Mesodermal cell (in vitro differentiated cells): ENCODE data around the gene AP1S1.
"Not testable (repeated sequence)": the region's sequence is repeated elsewhere in the genome, so short reads cannot be mapped to it uniquely, and the experiment has no call there.

Source experiments
- H3K27ac ChIP-seq: 2 replicates; pipeline ENCODE4 v1.7.0; 2013; ENCODE audit warnings: mild to moderate bottlenecking, low read depth, low read length, moderate library complexity; ENCODE audit not compliant: severe bottlenecking
- H3K36me3 ChIP-seq: 2 replicates; pipeline ENCODE4 v1.7.1; 2013; ENCODE audit warnings: mild to moderate bottlenecking, low read length, moderate library complexity; ENCODE audit not compliant: control insufficient read depth, insufficient read depth
- H3K4me1 ChIP-seq: one replicate; pipeline ENCODE4 v1.7.1; 2013; ENCODE audit warnings: mild to moderate bottlenecking, low read length; ENCODE audit not compliant: insufficient read depth, control insufficient read depth, poor library complexity, severe bottlenecking
- H3K4me3 ChIP-seq: 2 replicates; pipeline ENCODE4 v1.7.0; 2013; ENCODE audit warnings: low read length, control low read depth, mild to moderate bottlenecking; ENCODE audit not compliant: insufficient read depth, poor library complexity, severe bottlenecking; ENCODE audit errors: extremely low read depth
- H3K9me3 ChIP-seq: 2 replicates; pipeline ENCODE4 v1.7.1; 2013; ENCODE audit warnings: mild to moderate bottlenecking, low read length, moderate library complexity; ENCODE audit not compliant: control insufficient read depth
- WGBS, 2 experiments: methylation state at CpG; one replicate each; pipeline ENCODE4 v1.1.5; 2013; ENCODE audit warnings: missing lambda C conversion rate in 2 of 2; ENCODE audit not compliant: insufficient coverage in 2 of 2; 5-methylcytosine and 5-hydroxymethylcytosine counted together

Gene AP1S1

DNA sequence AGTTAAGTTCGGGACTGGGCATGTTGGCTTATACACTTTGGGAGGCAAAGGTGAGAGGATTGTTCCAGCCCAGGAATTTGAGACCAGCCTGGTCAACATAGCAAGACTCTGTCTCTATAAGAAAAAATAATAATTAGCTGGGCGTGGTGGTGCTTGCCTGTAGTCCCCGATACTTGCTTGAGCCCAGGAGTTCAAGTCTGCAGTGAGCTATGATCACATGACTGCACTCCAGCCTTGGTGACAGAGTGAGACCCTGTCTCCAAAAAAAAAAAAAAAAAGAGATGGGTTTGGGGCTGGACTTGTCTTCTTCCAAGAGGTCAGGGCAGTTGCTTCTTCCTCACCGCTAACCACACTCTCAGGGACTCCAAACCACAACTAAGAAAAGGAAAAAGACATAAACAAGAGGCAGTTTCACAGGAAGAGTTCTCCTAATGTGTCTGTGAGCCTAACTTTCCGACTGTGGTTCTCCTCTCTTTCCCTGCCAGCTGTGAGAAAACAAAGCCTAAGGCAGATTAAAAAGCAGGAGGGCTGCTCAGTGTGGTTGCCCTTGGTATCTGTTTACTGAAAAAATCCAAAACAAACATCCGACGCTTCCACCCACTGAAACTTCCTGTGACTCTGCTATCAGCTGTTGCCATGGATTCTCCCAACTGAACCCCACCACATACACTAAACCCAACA lies 29.8 kb upstream of the AP1S1 start:
- H3K27ac ChIP-seq = peak overlapping the region; percentile 96
- WGBS, 2 experiments = 70 to 71% methylated on average over 5 of the region's 7 CpGs
- H3K9me3 ChIP-seq = no peaks in the 10 kb centered on the region
- H3K36me3 ChIP-seq = peaks cover 16% of the 10 kb centered on the region
- H3K4me3 ChIP-seq = no peak overlapping the region
- peaks cover 66% of the 10 kb centered on the region for H3K4me1 ChIP-seq

DNA sequence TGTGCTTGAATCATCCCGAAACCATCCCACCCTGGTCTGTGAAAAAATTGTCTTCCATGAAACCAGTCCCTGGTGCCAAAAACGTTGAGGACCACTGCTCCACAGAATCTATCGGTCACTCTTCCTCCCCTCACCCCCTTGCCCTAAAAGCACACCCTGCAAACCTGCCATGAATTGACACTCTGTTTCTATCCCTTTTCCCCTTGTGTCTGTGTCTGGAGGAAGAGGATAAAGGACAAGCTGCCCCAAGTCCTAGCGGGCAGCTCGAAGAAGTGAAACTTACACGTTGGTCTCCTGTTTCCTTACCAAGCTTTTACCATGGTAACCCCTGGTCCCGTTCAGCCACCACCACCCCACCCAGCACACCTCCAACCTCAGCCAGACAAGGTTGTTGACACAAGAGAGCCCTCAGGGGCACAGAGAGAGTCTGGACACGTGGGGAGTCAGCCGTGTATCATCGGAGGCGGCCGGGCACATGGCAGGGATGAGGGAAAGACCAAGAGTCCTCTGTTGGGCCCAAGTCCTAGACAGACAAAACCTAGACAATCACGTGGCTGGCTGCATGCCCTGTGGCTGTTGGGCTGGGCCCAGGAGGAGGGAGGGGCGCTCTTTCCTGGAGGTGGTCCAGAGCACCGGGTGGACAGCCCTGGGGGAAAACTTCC lies 28.2 kb upstream of the AP1S1 start:
- Histone ChIP-seq H3K4me3 (no peak overlapping the region), H3K4me1 (peaks cover 51% of the 10 kb centered on the region)

DNA sequence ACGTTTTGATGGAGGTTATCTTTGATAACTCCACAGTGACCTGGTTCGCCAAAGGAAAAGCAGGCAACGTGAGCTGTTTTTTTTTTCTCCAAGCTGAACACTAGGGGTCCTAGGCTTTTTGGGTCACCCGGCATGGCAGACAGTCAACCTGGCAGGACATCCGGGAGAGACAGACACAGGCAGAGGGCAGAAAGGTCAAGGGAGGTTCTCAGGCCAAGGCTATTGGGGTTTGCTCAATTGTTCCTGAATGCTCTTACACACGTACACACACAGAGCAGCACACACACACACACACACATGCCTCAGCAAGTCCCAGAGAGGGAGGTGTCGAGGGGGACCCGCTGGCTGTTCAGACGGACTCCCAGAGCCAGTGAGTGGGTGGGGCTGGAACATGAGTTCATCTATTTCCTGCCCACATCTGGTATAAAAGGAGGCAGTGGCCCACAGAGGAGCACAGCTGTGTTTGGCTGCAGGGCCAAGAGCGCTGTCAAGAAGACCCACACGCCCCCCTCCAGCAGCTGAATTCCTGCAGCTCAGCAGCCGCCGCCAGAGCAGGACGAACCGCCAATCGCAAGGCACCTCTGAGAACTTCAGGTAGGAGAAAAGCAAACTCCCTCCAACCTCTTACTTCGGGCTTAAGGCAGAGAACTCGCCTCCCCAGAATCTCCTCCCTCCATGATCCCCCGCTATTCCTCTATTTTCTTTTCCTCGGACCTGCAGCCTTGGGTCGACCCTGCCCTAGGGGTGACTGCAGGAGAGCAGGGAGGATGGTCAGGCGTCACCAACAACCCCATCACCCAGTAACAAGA lies 27.4 kb upstream of the AP1S1 start, which contains the start of gene SERPINE1:
TSS of gene SERPINE1 (plus strand) at position 454 of the 809 bp plus-strand sequence. CDS start 1,290 bp downstream, outside the sequence.
- H3K4me3 ChIP-seq = peak within 1 kb of the TSS; percentile 52
- H3K4me1 ChIP-seq = peaks cover 45% of the 10 kb centered on the region
- WGBS, 2 experiments = 14 to 18% methylated on average over 12 to 14 of the region's 22 CpGs
- peak within 1 kb of the TSS; percentile 79 for H3K27ac ChIP-seq
- no peaks in the 10 kb centered on the region for H3K9me3 ChIP-seq
- H3K36me3 ChIP-seq = peaks cover 39% of the 10 kb centered on the region

More for the DNA sequence above, 28.2 kb upstream of the AP1S1 start:
- Histone ChIP-seq H3K27ac (peak overlapping the region; percentile 79), H3K36me3 (peaks cover 32% of the 10 kb centered on the region), H3K9me3 (no peaks in the 10 kb centered on the region)
- 81 to 86% methylated on average over 5 to 14 of the region's 15 CpGs for WGBS, 2 experiments

DNA sequence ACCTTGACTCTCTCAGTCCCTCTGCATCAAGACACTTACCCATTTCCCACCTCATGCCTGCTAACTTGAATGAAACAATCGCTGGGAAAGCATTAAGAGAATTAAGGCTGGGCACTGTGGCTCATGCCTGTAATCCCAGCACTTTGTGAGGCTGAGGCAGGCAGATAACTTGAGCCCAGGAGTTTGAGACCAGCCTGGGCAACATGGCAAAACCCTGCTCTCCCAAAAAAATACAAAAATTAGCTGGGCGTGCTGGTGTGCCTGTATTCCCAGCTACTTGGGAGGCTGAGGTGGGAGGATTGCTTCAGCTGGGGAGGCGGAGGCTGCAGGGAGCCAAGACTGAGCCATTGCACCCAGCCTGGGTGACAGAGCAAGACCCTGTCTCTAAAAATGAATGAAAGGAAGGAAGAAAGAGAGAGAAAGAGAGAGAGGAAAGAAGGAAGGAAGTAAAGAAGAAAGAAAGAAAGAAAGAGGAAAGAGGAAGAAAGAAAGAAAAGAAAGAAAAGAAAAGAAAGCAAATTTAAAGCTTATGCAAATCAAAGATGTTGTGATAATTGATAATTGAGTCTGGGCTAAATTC lies 26.7 kb upstream of the AP1S1 start:
- 66 to 75% methylated on average over 2 of the region's 3 CpGs for WGBS, 2 experiments
- Histone ChIP-seq H3K4me1 (peaks cover 38% of the 10 kb centered on the region), H3K9me3 (no peaks in the 10 kb centered on the region), H3K36me3 (peaks cover 46% of the 10 kb centered on the region), H3K27ac (peak overlapping the region; percentile 79), H3K4me3 (peak overlapping the region; percentile 52)

DNA sequence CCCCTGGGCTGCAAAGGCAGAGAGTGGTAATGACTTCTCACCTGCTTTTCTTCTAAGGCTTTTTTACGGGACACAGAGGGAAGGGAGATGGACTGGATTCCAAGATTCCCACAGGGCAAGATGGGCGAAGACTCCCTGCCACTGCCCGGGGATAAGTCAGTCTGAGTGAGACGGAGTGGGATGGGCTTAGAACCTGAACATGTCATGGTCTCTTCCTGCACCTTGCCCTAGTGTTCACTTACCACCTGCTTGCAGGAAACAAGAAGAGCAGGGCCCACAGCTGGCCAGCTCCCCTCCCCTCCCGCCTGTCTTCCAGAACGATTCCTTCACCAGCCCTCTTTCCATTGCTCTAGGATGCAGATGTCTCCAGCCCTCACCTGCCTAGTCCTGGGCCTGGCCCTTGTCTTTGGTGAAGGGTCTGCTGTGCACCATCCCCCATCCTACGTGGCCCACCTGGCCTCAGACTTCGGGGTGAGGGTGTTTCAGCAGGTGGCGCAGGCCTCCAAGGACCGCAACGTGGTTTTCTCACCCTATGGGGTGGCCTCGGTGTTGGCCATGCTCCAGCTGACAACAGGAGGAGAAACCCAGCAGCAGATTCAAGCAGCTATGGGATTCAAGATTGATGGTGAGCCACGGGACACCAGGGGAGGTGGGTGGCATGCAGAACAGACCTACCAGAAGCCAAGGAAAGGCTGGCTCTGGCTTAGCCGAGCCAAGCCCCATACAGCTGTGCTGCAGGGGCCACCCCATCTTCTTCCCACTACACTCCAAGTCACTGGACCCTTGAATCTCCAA lies 26.0 kb upstream of the AP1S1 start:
- H3K9me3 ChIP-seq = no peaks in the 10 kb centered on the region
- no peak overlapping the region for H3K27ac ChIP-seq
- H3K36me3 ChIP-seq = peaks cover 53% of the 10 kb centered on the region
- H3K4me3 ChIP-seq = peak overlapping the region; percentile 52
- peaks cover 38% of the 10 kb centered on the region for H3K4me1 ChIP-seq
- 89 to 92% methylated on average over 11 to 13 of the region's 14 CpGs for WGBS, 2 experiments

DNA sequence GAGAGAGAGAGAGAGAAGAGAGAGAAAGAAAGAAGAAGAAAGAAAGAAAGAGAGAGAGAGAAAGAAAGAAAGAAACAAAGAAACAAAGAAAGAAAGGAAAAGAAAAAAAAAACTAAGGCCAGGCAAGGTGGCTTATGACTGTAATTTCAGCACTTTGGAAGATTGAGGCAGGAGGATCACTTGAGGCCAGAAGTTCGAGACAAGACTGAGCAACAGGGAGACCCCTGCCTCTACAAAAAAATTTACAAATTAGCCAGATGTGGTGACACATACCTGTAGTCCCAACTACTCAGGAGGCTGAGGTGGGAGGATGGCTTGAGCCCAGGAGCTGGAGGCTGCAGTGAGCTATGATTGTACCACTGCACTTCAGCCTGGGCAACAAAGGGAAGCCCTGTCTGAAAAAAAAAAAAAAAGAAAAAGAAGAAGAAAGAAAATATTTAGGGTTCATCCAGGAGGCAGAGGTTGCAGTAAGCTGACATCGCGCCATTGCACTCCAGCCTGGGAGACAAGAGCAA lies 24.6 kb upstream of the AP1S1 start:
- Histone ChIP-seq H3K4me3 (peak overlapping the region; percentile 19), H3K27ac (no peak overlapping the region), H3K36me3 (peaks cover 67% of the 10 kb centered on the region), H3K9me3 (no peaks in the 10 kb centered on the region), H3K4me1 (peaks cover 43% of the 10 kb centered on the region)
- no CpG with 5 or more reads among the region's 3 CpGs for WGBS, 2 experiments

DNA sequence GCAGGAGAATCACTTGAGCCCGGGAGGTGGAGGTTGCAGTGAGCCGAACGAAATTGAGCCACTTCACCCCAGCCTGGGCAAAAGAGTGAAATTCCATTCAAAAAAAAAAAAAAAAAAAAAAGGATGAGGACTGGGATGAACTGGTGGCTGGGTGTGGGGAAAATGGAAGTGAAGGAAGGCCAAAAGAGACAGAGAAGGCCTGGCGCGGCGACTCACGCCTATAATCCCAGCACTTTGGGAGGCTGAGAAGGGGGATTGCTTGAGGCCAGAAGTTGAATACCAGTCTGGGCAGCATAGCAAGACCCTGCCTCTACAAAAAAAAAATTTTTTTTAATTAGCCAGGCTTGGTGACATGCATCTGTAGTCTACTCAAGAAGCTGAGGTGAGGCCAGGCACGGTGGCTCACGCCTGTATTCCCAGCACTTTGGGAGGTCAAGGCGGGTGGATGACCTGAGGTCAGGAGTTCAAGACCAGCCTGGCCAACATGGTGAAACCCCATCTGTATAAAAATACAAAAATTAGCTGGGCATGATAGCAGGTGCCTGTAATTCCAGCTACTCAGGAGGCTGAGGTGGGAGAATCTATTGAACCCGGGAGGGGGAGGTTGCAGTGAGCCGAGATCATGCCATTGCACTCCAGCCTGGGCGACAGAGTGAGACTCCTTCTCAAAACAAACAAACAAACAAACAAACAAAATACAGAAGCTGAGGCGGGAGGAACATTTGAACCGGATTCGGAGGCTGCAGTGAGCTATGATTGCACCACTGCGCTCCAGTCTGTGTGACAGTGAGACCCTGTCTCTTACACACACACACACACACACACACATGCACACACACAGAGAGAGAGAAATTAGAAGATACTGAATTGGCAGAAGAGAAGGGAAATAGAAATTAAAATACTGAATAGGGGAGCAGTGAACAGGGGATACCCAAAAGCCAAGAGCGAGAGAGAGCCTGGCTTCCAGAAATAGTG lies 21.4 kb upstream of the AP1S1 start:
- H3K4me1 ChIP-seq = peaks cover 50% of the 10 kb centered on the region
- not testable (repeated sequence) for H3K4me3 ChIP-seq, H3K27ac ChIP-seq, H3K9me3 ChIP-seq
- 91 to 95% methylated on average over 10 to 13 of the region's 18 CpGs for WGBS, 2 experiments
- H3K36me3 ChIP-seq = peaks cover 99% of the 10 kb centered on the region

DNA sequence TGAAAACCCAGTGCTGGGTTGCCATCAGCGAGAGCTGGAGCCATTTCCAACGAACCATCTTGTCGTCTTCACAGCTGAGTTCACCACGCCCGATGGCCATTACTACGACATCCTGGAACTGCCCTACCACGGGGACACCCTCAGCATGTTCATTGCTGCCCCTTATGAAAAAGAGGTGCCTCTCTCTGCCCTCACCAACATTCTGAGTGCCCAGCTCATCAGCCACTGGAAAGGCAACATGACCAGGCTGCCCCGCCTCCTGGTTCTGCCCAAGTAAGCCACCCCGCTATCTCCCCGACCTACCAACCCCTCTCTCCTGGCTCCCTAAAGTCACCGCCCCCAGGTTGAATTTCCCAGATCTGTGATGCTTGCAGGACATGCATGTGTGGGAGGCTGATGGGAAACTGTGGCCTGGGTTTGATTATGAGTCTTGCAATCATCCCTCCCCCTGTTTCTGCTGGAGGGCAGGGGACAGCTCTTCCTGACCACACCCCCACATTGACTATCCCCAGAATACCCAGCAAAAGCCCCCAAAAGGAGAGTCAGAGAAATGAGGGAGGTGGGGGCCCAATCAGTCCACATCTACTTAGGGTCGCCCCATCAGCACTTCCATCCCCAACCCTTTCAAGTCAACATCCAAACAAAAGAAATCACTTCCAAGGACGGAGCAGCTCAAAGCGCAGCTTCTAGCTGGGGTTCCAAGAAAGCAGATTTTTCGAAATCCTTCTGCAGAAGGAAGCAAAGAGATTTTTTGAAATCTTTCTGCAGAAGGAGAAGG lies 20.5 kb upstream of the AP1S1 start:
- 86 to 89% methylated on average over 11 to 12 of the region's 15 CpGs for WGBS, 2 experiments
- Histone ChIP-seq H3K27ac (peak overlapping the region; percentile 36), H3K9me3 (no peaks in the 10 kb centered on the region), H3K36me3 (peaks cover 90% of the 10 kb centered on the region), H3K4me1 (peaks cover 54% of the 10 kb centered on the region), H3K4me3 (no peak overlapping the region)
